NCI-H187 (cell line): ENCODE results near the gene ACSL3.

Source experiments
- DNase-seq, 2 experiments: peaks; one replicate each; lab custom pipeline; 2025; lab: John Stamatoyannopoulos, UW

ACSL3 gene

GRCh38 chr2:222879604-222879933 lies 18.7 kb downstream of the ACSL3 start:
- no peak for DNase-seq

- DNase-seq = no peak
Measured at GRCh38 chr2:222882484-222882928, 21.7 kb downstream of the ACSL3 start.

DNA sequence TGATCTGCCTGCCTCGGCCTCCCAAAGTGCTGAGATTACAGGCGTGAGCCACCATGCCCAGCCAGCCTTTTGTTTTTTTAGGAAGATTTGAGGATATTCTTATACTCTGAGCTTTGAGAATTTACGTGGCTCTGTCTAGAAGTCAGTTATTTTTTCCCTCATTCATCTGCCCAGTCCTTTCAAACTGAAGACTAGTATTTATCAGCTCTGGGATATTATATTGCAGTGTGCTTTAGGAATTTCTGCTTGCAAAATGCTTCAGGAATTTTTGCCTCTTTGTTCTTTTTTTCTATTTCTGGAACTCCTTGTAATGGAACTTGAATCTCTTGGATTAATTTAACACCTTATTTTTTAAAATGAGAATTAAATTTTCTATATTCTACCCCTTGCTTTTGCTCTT lies 22.6 kb downstream of the ACSL3 start:
- DNase-seq = no peak

- no peak for DNase-seq
Measured at GRCh38 chr2:222884114-222884771, 23.4 kb downstream of the ACSL3 start.

- DNase-seq = no peak
Measured at GRCh38 chr2:222884805-222885424, 24.1 kb downstream of the ACSL3 start.

GRCh38 chr2:222887124-222887523 lies 26.3 kb downstream of the ACSL3 start:
- DNase-seq = no peak

GRCh38 chr2:222888716-222889115 lies 27.9 kb downstream of the ACSL3 start:
- no peak for DNase-seq

DNA sequence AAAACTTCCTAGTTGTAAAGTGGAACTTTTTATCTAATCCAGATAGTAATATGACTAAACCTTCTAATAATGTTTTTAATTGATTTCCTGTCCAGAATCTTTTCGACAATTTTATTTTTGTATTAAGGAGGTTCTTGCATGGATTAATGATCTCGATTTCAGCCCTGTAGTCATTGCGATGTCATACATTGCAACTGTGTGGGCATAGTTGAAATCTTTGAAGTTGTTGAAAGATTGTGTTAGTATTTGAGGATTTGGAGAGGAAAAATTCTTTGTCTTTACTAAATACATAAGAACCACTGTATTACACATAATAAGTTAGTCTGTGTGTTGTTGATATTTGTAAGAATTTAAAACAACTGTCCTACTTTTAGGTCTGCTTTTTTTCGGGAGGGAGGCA lies 31.1 kb downstream of the ACSL3 start:
- DNase-seq = no peak

DNA sequence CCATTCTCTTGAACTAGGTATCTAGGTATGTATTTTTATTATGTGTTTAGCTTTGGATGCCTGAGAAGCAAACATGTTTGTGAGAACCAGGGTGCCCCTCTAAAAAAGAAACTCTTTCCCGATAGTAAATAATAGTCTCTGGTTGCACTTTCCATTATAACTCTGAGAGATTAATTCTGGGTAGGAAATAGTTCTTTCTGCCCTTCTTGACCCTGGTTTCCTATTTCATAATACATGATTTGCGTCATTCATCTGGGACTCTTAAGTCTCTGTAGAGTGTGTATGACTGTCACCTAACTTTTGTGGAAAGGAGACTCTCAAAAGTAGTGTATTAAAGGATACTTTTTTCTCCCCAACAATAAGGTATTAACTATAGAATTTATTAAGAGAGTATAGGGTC lies 31.5 kb downstream of the ACSL3 start:
- DNase-seq = no peak

DNA sequence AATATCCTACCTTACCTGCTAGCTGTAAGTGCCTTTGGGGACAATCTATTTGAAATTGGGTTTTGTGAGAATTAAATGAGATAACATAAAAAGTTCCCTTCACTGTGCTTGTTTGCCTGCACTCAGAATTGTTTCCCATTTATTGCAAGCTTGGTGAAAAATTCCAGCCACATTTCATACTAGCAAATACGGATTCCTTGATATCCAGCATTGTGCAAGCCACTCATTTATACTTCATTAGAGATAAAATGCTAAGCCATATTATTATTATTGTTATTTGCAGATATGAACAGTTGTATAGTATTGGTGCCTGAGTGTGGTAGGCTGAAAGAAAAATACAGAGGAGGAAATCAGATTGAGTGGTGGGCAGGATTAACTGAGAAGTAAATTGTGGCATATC lies 31.9 kb downstream of the ACSL3 start:
- no peak for DNase-seq

GRCh38 chr2:222893716-222894115 lies 32.9 kb downstream of the ACSL3 start:
- DNase-seq = no peak

GRCh38 chr2:222895144-222895543 lies 34.3 kb downstream of the ACSL3 start:
- no peak for DNase-seq

DNA sequence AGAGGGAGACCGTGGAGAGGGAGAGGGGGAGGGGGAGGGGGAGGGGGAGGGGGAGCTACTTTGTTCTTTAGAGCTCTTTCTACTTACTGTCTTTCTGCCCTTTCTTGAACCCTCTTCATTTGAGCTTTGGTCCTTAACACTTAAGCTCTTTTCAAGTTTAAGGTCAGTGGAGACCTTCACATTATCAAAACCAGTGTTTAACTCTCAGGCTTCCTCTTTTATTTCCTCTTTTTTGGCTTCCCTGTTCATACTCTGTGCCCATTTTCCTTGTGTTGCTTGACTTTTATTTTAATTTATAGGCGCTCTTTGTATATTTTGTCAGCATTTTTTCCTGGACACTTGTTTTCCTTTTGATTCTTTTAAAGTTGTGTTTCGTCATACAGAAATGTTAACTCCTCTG lies 37.1 kb downstream of the ACSL3 start:
- DNase-seq = no peak

GRCh38 chr2:222899413-222900181 lies 38.8 kb downstream of the ACSL3 start:
- DNase-seq = no peak

- no peak for DNase-seq
Measured at GRCh38 chr2:222900354-222900753, 39.5 kb downstream of the ACSL3 start.

DNA sequence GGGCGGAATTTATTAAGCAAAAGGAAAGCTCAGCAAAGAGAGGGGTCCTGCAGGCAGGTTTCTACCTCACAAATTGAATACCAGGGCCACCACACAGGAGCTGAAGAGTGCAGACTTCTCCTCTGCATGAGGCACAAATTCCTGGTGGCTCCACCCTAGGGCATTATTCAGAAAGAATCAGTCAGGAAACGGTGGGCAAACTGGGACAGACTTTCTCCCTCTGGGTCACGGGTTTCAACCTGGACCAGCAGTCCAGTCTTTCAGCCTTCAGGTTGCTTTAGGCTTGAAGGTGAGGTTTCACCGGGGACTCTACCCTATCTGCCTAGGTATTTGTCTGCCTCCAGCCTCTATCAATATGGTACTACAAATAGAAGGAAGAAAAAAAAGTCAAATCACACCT lies 41.8 kb downstream of the ACSL3 start:
- no peak for DNase-seq

DNA sequence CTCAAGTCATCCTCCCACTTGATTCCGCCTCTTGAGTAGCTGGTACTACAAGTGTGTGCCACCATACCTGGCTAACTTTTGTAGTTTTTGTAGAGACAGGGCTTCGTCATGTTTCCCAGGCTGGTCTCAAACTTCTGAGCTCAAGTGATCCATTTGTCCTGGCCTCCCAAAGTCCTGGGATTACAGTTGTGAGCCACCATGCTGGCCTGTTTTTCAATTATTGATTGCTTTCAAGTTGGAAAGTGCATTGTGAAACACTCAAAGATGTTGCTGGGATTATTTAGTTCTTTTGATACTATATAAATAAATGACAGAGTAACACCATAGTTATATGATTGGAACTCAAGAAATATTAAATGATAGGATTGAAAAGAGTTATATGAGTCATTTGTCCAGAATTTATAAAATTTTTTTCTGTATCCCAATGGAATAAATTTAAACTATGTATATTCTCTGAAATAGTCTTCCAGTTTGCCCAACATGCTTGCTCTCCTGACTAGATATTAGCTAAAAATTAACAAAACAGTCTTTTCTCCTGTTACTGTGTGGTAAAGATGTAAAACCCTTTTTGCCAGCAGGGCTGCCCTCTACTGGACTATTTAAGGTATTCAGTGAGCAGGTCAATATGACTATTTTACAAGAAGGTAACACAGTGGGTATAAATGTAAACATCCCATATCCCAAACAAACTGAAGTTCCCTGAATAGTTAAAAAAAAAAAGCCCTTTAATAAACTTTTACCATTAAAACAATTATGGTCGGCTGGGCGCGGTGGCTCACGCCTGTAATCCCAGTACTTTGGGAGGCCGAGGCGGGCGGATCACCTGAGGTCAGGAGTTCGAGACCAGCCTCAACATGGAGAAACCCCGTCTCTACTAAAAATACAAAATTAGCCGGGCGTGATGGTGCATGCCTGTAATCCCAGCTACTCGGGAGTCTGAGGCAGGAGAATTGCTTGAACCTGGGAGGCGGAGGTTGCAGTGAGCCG lies 42.7 kb downstream of the ACSL3 start:
- no peak for DNase-seq

GRCh38 chr2:222904557-222905258 lies 43.9 kb downstream of the ACSL3 start:
- no peak for DNase-seq

GRCh38 chr2:222907048-222907447 lies 46.2 kb downstream of the ACSL3 start:
- no peak for DNase-seq

- DNase-seq = no peak
Measured at GRCh38 chr2:222907790-222908441, 47.1 kb downstream of the ACSL3 start.

DNA sequence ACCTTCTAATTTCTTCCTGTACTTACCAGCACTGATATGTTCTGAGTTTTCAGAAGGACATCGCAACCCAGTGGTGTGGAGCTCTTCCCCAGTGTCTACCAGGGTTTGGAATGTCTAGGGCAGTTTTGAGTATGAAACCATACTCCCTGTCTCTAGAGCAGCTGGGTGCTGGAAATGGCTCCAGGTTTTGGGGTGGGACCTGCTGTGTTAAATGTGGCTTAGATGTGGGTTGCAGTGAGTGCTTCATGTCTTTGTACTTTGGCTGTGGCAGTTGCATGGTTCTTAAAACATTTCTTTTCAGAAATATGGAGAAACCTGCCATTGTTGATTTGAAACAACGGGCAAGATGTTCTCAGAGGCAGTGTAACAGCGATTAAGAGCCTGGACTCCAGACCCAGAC lies 48.5 kb downstream of the ACSL3 start:
- no peak for DNase-seq
